Parathyroid adenoma (tissue), 2 donors: ENCODE data around the gene TWNK.
A peak's percentile ranks its signal among the peaks of the same experiment; 100 is the strongest.

Experiments
- H2AFZ ChIP-seq: fragments of 300-600 bp; sonication (generic); one replicate; pipeline ENCODE4 v1.7.0; 2017; ENCODE audit warnings: antibody characterized with exemption, mild to moderate bottlenecking
- H3K27ac ChIP-seq: fragments of 300-600 bp; sonication (generic); one replicate; pipeline ENCODE4 v1.7.0; 2017
- H3K27me3 ChIP-seq: fragments of 300-600 bp; sonication (generic); one replicate; pipeline ENCODE4 v1.7.0; 2017; ENCODE audit warnings: low read length; ENCODE audit not compliant: control insufficient read depth, insufficient read depth
- H3K36me3 ChIP-seq: fragments of 300-600 bp; sonication (generic); one replicate; pipeline ENCODE4 v1.7.0; 2017; ENCODE audit warnings: low read length; ENCODE audit not compliant: control insufficient read depth, insufficient read depth
- H3K4me1 ChIP-seq: fragments of 300-600 bp; sonication (generic); one replicate; pipeline ENCODE4 v1.7.0; 2017; ENCODE audit warnings: control low read depth
- H3K4me2 ChIP-seq: fragments of 300-600 bp; sonication (generic); one replicate; pipeline ENCODE4 v1.7.0; 2017; ENCODE audit warnings: low read length
- H3K4me3 ChIP-seq: fragments of 300-600 bp; sonication (generic); one replicate; pipeline ENCODE4 v1.7.0; 2017; ENCODE audit warnings: low read depth, low read length
- H3K79me2 ChIP-seq: fragments of 300-600 bp; sonication (generic); one replicate; pipeline ENCODE4 v1.7.0; 2017; ENCODE audit warnings: control low read depth
- H3K9ac ChIP-seq: fragments of 300-600 bp; sonication (generic); one replicate; pipeline ENCODE4 v1.7.0; 2017; ENCODE audit warnings: mild to moderate bottlenecking
- H3K9me3 ChIP-seq: fragments of 300-600 bp; sonication (generic); one replicate; pipeline ENCODE4 v1.7.0; 2017; ENCODE audit warnings: low read length; ENCODE audit not compliant: control insufficient read depth
- CTCF ChIP-seq: fragments of 300-600 bp; sonication (generic); IDR thresholded peaks from one replicate; pipeline ENCODE4 v1.7.0; 2017; ENCODE audit warnings: antibody characterized with exemption, mild to moderate bottlenecking
- donor health status: primary hyperparathyroidism.

Gene TWNK

GRCh38 chr10:101028446-101029337 is 41.3 kb downstream of the TWNK start:
- TF ChIP-seq CTCF: no peak

DNA sequence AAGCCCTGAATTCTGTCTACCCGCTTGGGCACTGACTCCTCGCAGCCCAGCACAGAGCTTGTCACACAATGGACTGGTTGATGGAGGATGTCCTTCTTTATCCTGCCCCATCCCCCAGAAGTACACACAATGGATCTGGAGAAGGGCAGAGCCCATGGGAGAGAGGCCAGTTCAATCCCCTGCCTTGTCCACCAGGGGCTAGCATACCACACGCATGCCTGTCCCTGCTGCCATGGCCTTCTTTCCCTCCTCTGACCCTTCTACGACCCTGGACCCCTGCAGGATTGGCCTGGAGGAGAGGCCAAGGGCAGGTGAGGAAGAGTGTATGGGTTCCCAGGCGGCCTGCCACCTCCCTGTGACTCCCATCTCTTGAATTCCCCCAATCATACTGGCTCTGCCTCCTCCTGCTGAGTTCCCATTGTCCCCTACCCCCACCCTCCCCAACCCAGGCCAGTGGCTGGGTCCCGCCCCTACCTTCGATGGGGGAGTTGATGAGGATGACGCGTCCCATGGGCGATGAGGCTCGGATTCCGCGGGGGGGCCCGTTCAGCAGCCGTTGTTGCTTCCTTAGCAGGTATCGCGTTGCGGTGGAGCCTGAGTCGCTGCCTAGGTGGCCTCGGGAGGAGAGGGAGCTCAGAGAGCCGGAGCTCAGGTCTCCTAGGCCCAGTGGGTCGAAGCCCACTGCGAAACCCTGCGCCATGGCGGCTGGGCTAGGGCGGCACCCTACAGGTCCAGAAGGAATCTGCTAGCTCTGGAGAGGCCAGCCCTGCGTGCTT is 42.4 kb downstream of the TWNK start:
- H3K27me3 ChIP-seq: no peaks in the 10 kb centered on the region
- H3K36me3 ChIP-seq: no peaks in the 10 kb centered on the region
- H2AFZ ChIP-seq: peak overlapping the region; percentile 25
- H3K4me3 ChIP-seq: no peak overlapping the region
- no peaks in the 10 kb centered on the region for H3K79me2 ChIP-seq
- peak overlapping the region; percentile 89 for H3K27ac ChIP-seq
- H3K9ac ChIP-seq: no peak overlapping the region
- H3K4me1 ChIP-seq: peaks cover 31% of the 10 kb centered on the region
- TF ChIP-seq CTCF: no peak
- H3K9me3 ChIP-seq: no peaks in the 10 kb centered on the region
- H3K4me2 ChIP-seq: no peak overlapping the region

More at GRCh38 chr10:101028446-101029337, 41.3 kb downstream of the TWNK start:
- H3K4me1 ChIP-seq: peaks cover 31% of the 10 kb centered on the region
- H3K9me3 ChIP-seq: no peaks in the 10 kb centered on the region
- peak overlapping the region; percentile 53 for H2AFZ ChIP-seq
- no peak overlapping the region for H3K4me3 ChIP-seq
- no peak overlapping the region for H3K4me2 ChIP-seq
- H3K9ac ChIP-seq: no peak overlapping the region
- H3K36me3 ChIP-seq: no peaks in the 10 kb centered on the region
- no peaks in the 10 kb centered on the region for H3K79me2 ChIP-seq
- H3K27ac ChIP-seq: peak overlapping the region; percentile 89
- no peaks in the 10 kb centered on the region for H3K27me3 ChIP-seq

DNA sequence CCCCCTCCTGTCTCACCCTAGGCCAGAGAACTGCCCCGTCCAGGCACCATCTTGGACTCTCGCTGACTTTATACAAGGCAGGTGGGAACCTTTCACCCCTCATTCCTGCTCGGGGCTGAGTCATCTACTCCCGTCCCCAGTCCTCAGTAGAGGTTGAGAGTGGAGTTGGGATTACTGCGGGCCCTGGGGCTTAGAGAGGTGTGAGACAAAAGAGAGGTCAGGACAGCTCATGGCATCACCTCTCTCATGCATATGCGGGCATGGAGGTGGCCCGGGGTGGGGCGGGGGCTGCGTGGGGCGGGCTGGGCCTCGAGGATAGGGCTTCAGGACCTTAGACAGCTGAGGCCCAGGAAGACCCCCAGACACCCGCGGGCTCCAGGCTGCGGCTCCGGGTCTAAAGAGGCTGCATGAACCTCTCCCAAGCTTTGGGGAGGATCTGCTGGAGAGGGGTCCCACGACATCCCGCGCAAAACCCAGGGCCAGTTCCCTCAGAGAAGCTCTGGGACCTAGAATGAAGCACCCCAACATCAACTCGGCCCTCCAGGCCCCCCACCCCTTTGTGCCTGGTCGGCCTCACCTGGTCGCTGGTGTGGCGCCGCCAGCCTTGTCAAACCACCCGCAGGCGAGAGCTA is 43.3 kb downstream of the TWNK start:
- TF ChIP-seq CTCF: no peak
- Histone ChIP-seq H3K36me3 (no peaks in the 10 kb centered on the region), H3K4me2 (peak overlapping the region; percentile 100), H3K4me3 (peak overlapping the region; percentile 89), H3K79me2 (no peaks in the 10 kb centered on the region), H3K4me1 (peaks cover 31% of the 10 kb centered on the region), H2AFZ (peak overlapping the region; percentile 87), H3K9me3 (no peaks in the 10 kb centered on the region), H3K9ac (no peak overlapping the region), H3K27ac (peak overlapping the region; percentile 89), H3K27me3 (no peaks in the 10 kb centered on the region)

DNA sequence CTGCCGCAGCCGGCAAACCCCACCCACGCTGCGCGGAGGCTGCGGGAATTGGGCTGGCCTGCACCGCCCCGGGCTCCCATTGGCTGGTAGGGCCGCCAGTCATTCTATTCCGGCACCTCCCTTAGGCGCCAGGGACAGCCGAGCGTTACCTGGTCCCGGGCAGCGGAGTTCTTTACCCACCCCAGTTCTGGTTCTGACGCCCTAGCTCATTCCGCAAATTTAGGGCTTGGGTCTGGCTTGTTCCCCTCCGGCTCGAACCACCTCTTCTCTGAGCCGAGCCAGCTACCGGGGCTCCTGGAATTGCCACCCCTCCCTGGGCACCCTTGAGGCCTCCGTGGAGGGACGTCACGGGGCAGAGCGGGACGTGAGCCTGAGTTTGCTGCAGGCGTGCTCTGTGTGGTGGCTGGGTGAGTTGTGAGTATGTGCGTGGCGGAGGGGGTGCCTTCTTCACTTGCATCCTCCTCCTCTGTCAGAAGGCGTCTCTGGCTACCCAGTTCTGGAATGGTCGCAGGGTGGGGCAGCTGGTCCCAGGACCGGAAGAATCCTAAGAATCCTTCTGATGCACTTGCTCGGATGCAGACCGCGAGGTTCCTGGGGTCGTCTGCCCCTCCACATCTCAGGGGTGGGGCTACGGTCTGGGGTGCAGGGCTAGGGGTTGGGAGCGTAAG is 43.9 kb downstream of the TWNK start, which contains the start of the genes PDZD7 and SFXN3:
Gene PDZD7, minus strand, starts transcription at position 2 of the 668 bp plus-strand sequence. CDS start 910 bp downstream, outside the sequence.
Gene SFXN3, plus strand, starts transcription at position 107 of the 668 bp plus-strand sequence. CDS start 3,461 bp downstream, outside the sequence.
- Histone ChIP-seq H3K4me3 (peak within 1 kb of the TSS; percentile 89), H3K4me2 (peak within 1 kb of the TSS; percentile 100), H3K9me3 (no peaks in the 10 kb centered on the region), H3K27me3 (no peaks in the 10 kb centered on the region), H2AFZ (peak within 1 kb of the TSS; percentile 87), H3K9ac (no peak within 1 kb of the TSS), H3K36me3 (no peaks in the 10 kb centered on the region), H3K79me2 (no peaks in the 10 kb centered on the region), H3K4me1 (peaks cover 31% of the 10 kb centered on the region), H3K27ac (peak within 1 kb of the TSS; percentile 89)
- no peak for TF ChIP-seq CTCF
